ENCODE measurements around the gene MMP13.

Gene MMP13

GRCh38 chr11:102930451-102930850 lies 25.1 kb downstream of the MMP13 start:
- no peak for DNase-seq (ENCODE audit: low read depth, low spot score)
- Histone ChIP-seq H3K9me3 (ENCODE audit: low read depth, low read length) (no peaks in the 10 kb centered on the region), H3K4me3 (no peak overlapping the region), H3K36me3 (ENCODE audit: insufficient read depth, low read length) (no peaks in the 10 kb centered on the region), H3K9ac (ENCODE audit: insufficient read length) (peak overlapping the region; percentile 48), H3K27ac (peak overlapping the region; percentile 93)
- TF ChIP-seq EZH2 (IDR thresholded peaks at IDR 0.05) (no peak), POLR2AphosphoS5 (IDR thresholded peaks at IDR 0.05; ENCODE audit: borderline replicate concordance, low read depth, low read length) (no peak; the same call in 1 of the 2 replicates), FOXP2 (optimal IDR thresholded peaks at IDR 0.05; ENCODE audit: control extremely low read depth, extremely low read length, insufficient read depth) (no peak)

GRCh38 chr11:102929972-102930371 lies 25.6 kb downstream of the MMP13 start:
- no peak for TF ChIP-seq POLR2AphosphoS5 (IDR thresholded peaks at IDR 0.05; ENCODE audit: borderline replicate concordance, low read depth, low read length)
- TF ChIP-seq FOXP2 (optimal IDR thresholded peaks at IDR 0.05; ENCODE audit: control extremely low read depth, extremely low read length, insufficient read depth): no peak
- no peak for TF ChIP-seq EZH2 (IDR thresholded peaks at IDR 0.05)
- H3K9ac ChIP-seq (ENCODE audit: insufficient read length): peak overlapping the region; percentile 52
- no peak for DNase-seq (ENCODE audit: low read depth, low spot score)
- H3K27ac ChIP-seq: peak overlapping the region; percentile 93
- H3K4me3 ChIP-seq: peak overlapping the region; percentile 13; the same call in 1 of the 2 replicates
- no peaks in the 10 kb centered on the region for H3K36me3 ChIP-seq (ENCODE audit: insufficient read depth, low read length)
- no peaks in the 10 kb centered on the region for H3K9me3 ChIP-seq (ENCODE audit: low read depth, low read length)

- TF ChIP-seq POLR2AphosphoS5 (IDR thresholded peaks at IDR 0.05; ENCODE audit: borderline replicate concordance, low read depth, low read length) (no peak), FOXP2 (optimal IDR thresholded peaks at IDR 0.05; ENCODE audit: control extremely low read depth, extremely low read length, insufficient read depth) (no peak), EZH2 (IDR thresholded peaks at IDR 0.05) (no peak)
- Histone ChIP-seq H3K27ac (peak overlapping the region; percentile 93), H3K9me3 (ENCODE audit: low read depth, low read length) (no peaks in the 10 kb centered on the region), H3K36me3 (ENCODE audit: insufficient read depth, low read length) (no peaks in the 10 kb centered on the region), H3K4me3 (no peak overlapping the region), H3K9ac (ENCODE audit: insufficient read length) (no peak overlapping the region)
- DNase-seq (ENCODE audit: low read depth, low spot score): no peak
Observed at GRCh38 chr11:102929166-102929565, 26.4 kb downstream of the MMP13 start.

GRCh38 chr11:102928247-102928646 lies 27.3 kb downstream of the MMP13 start:
- H3K27ac ChIP-seq: no peak overlapping the region
- H3K9me3 ChIP-seq (ENCODE audit: low read depth, low read length): no peaks in the 10 kb centered on the region
- no peak overlapping the region for H3K4me3 ChIP-seq
- H3K9ac ChIP-seq (ENCODE audit: insufficient read length): no peak overlapping the region
- TF ChIP-seq EZH2 (IDR thresholded peaks at IDR 0.05) (no peak), FOXP2 (optimal IDR thresholded peaks at IDR 0.05; ENCODE audit: control extremely low read depth, extremely low read length, insufficient read depth) (no peak), POLR2AphosphoS5 (IDR thresholded peaks at IDR 0.05; ENCODE audit: borderline replicate concordance, low read depth, low read length) (no peak)
- DNase-seq (ENCODE audit: low read depth, low spot score): no peak
- no peaks in the 10 kb centered on the region for H3K36me3 ChIP-seq (ENCODE audit: insufficient read depth, low read length)

- no peak for DNase-seq (ENCODE audit: low read depth, low spot score)
- no peak overlapping the region for H3K9ac ChIP-seq (ENCODE audit: insufficient read length)
Observed at GRCh38 chr11:102927624-102927990, 27.9 kb downstream of the MMP13 start.

GRCh38 chr11:102926961-102927623 lies 28.4 kb downstream of the MMP13 start:
- Histone ChIP-seq H3K9ac (ENCODE audit: insufficient read length) (no peak overlapping the region), H3K9me3 (ENCODE audit: low read depth, low read length) (no peaks in the 10 kb centered on the region), H3K36me3 (ENCODE audit: insufficient read depth, low read length) (no peaks in the 10 kb centered on the region), H3K4me3 (no peak overlapping the region), H3K27ac (no peak overlapping the region)
- no peak for DNase-seq (ENCODE audit: low read depth, low spot score)
- TF ChIP-seq POLR2AphosphoS5 (IDR thresholded peaks at IDR 0.05; ENCODE audit: borderline replicate concordance, low read depth, low read length) (no peak), EZH2 (IDR thresholded peaks at IDR 0.05) (no peak)

More at GRCh38 chr11:102927624-102927990, 27.9 kb downstream of the MMP13 start:
- H3K27ac ChIP-seq: no peak overlapping the region
- H3K36me3 ChIP-seq (ENCODE audit: insufficient read depth, low read length): no peaks in the 10 kb centered on the region
- no peaks in the 10 kb centered on the region for H3K9me3 ChIP-seq (ENCODE audit: low read depth, low read length)
- H3K4me3 ChIP-seq: no peak overlapping the region
- no peak for TF ChIP-seq EZH2 (IDR thresholded peaks at IDR 0.05)
- no peak for TF ChIP-seq POLR2AphosphoS5 (IDR thresholded peaks at IDR 0.05; ENCODE audit: borderline replicate concordance, low read depth, low read length)
- no peak for TF ChIP-seq FOXP2 (optimal IDR thresholded peaks at IDR 0.05; ENCODE audit: control extremely low read depth, extremely low read length, insufficient read depth)

GRCh38 chr11:102926517-102926916 lies 29.0 kb downstream of the MMP13 start:
- no peak for DNase-seq (ENCODE audit: low read depth, low spot score)
- H3K9ac ChIP-seq (ENCODE audit: insufficient read length): no peak overlapping the region
- no peak for TF ChIP-seq FOXP2 (optimal IDR thresholded peaks at IDR 0.05; ENCODE audit: control extremely low read depth, extremely low read length, insufficient read depth)
- TF ChIP-seq EZH2 (IDR thresholded peaks at IDR 0.05): no peak
- TF ChIP-seq POLR2AphosphoS5 (IDR thresholded peaks at IDR 0.05; ENCODE audit: borderline replicate concordance, low read depth, low read length): no peak

GRCh38 chr11:102925988-102926387 lies 29.5 kb downstream of the MMP13 start:
- no peak for DNase-seq (ENCODE audit: low read depth, low spot score)
- Histone ChIP-seq H3K9ac (ENCODE audit: insufficient read length) (no peak overlapping the region), H3K36me3 (ENCODE audit: insufficient read depth, low read length) (no peaks in the 10 kb centered on the region), H3K9me3 (ENCODE audit: low read depth, low read length) (no peaks in the 10 kb centered on the region), H3K27ac (no peak overlapping the region), H3K4me3 (no peak overlapping the region)
- no peak for TF ChIP-seq EZH2 (IDR thresholded peaks at IDR 0.05)
- no peak for TF ChIP-seq FOXP2 (optimal IDR thresholded peaks at IDR 0.05; ENCODE audit: control extremely low read depth, extremely low read length, insufficient read depth)
- TF ChIP-seq POLR2AphosphoS5 (IDR thresholded peaks at IDR 0.05; ENCODE audit: borderline replicate concordance, low read depth, low read length): no peak

More at GRCh38 chr11:102926517-102926916, 29.0 kb downstream of the MMP13 start:
- no peaks in the 10 kb centered on the region for H3K9me3 ChIP-seq (ENCODE audit: low read depth, low read length)
- H3K36me3 ChIP-seq (ENCODE audit: insufficient read depth, low read length): no peaks in the 10 kb centered on the region
- no peak overlapping the region for H3K4me3 ChIP-seq
- no peak overlapping the region for H3K27ac ChIP-seq

All from SK-N-MC (cell line).